HG03439 (cell line): ENCODE results near the gene TBC1D9B.
"Not testable (repeated sequence)": the region's sequence is repeated elsewhere in the genome, so short reads cannot be mapped to it uniquely, and the experiment has no call there.

Experiments
- ATAC-seq: cut with Tn5 transposase; IDR thresholded peaks from one replicate; pipeline ENCODE4 v1.9.1; 2021; ENCODE audit warnings: mild to moderate bottlenecking, moderate library complexity; ENCODE audit not compliant: unreplicated experiment

TBC1D9B gene

DNA sequence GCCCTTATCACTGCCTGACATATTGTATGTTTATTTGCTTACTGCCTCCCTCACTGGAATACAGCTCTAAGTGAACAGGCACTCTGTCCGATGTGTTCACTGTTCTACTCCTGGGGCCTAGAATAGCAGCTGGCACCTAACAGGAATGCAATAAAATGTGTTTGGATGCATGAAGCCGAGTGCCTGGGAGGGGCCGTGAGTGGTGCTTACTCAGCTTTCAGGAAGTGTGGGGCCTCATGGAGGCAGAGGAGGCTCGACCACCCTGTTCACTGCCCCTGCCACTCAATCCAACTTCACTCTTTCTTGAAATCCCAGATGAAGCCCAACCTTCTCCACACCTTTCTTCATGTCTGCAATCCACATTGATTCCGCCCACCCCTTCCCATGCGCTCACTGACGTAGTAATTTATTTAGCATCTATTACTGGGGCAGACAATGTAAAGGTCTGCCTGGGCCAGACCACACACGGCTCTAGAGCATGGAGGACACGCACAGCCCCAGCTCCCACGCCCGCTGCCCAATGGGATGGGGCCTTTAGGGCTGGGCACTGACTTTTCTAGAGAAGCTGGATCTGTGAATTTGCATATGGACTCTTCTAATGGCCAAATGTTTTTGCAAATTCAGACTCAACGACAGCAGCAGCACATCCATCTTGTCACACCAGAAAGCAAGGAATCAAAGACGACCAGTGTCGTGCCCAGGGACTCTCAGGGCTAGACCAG is 21.3 kb downstream of the TBC1D9B start:
- no peak for ATAC-seq

DNA sequence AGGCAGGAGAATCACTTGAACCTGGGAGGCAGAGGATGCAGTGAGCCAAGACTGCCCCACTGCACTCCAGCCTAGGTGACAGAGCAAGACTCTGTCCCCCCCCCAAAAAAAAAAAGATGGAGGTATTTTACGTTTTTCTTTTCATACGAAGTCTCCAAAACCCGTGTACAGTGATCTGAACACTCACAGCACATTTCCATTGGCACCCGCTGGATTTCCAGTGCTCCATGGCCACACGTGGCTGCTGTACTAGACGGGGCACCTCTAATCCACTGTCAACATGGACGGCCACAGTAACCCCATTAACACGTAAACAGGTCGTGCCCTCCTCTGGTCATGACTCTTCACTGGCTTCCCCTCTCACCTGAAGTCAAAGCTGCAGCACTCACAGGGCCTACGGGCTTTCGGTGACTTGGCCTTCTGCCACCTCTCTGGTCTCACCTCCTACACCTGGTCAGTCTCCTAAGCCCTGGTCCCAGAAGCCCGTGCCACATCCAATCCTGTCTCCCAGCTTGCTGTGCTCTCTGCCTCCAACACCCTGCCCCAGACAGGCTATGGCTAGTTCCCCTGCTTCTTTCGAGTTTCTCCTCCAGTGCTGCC is 22.1 kb downstream of the TBC1D9B start:
- ATAC-seq: no peak

DNA sequence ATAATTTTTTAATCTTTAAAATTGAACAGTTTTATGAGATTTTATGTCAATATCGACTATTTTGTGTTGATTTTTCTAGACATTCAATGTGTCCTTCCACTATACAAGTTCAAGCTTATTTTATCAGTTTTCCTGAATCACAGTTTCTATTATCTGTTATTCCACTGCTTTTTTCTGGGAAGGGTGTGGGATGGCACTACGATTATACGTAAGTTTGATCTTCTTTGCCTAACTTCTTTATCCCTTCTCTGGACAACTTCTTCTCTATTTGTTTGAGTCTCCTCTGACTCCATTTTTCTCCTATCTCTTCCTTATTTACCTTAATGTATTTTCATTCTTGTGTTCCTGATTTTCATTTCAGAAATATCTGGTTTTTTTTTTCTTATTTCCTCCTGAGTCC is 24.5 kb downstream of the TBC1D9B start:
- no peak for ATAC-seq

DNA sequence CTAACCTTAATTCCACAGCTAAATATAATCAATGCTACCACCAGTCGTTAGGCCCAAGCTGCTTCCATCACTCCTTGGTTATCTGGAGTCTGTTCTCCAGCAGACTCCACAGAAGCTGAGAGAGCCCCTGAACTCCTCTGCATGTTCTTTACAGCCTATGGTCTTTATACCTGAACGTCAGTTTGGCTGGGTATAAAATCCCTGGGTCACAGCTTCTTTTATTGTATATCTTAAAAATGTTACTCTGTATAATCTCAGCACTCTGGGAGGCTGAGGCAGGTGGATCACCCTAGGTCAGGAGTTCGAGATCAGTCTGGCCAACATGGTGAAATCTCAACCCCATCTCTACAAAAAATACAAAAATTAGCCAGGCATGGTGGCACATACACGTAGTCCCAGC is 25.4 kb downstream of the TBC1D9B start:
- ATAC-seq: no peak

DNA sequence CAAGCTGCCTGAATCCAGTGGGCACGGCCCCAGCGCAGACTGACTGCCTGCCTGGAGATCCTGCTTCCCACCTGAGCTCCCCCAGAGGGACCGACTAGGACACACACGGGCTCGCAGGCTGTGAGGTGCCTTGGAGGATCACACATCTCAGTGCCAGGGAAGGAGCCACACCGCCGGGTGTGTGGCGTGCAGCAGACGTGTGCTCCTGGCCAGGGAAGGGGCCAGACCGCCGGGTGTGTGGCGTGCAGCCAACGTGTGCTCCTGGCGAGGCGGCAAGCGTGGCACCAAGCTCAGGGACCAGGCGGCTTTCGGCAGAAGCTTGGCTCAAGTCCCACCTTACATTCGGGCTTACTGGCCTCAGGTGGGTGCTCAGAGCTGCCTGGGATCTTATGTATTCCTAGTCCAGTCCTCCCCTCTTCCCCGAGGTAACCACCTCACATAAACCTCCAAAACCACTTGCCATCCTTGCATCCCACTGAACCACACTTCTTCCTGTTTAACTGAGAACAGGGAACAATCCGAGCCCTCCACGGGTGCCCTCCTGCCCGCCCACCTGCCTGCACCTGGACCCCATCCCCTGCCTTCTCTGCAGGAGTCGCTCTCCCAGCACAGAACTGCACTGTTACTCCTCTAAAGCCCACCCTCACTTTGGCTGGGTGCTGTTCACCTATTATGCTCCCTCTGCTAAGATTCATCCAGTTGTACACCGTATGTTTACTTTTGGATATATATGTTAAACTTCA is 26.7 kb downstream of the TBC1D9B start:
- ATAC-seq: no peak

DNA sequence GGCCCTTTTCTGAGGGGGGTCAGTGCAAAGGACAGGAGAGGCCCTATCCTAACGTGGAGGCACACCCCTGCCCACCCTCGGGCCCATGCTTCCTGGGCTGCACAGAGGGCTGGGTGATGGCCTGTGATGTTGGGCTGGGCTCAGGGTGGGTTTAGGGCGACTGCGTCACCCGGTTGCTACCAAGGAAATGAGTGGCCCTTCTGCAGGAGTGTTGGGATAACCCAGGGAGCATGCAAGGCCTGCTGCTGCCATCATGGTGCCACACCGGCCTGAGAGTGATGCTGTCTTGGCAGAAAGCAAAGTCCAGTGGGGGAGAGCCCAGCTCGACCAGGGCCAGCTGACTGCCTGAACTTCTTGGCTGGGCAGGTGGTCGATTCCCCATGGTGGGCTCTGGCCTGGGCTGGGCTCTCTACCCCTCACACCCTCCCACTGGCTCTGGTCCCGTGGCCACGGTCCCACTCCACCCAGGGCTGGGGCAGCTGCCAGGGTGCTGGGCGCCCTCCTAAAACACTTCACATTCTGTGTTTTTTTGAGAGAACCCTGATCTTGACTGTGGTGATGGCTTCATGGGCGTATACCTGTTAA is 27.5 kb downstream of the TBC1D9B start:
- ATAC-seq: no peak

DNA sequence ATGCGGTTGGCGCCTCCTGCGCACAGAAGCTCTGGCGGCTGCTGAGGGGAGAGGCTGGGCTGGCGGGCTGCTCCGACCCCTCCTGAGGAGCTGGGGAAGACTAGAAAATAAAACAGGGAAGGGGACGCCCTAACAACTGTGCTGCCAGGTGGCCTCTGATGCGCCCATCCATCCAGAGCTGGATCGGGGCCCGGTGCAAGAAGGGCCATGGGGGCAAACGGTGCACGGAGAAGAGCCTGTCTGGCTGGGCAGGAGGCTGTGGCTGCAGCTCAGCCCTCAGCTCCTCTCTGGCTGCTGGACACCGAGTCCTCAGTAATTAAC is 28.0 kb downstream of the TBC1D9B start:
- no peak for ATAC-seq

DNA sequence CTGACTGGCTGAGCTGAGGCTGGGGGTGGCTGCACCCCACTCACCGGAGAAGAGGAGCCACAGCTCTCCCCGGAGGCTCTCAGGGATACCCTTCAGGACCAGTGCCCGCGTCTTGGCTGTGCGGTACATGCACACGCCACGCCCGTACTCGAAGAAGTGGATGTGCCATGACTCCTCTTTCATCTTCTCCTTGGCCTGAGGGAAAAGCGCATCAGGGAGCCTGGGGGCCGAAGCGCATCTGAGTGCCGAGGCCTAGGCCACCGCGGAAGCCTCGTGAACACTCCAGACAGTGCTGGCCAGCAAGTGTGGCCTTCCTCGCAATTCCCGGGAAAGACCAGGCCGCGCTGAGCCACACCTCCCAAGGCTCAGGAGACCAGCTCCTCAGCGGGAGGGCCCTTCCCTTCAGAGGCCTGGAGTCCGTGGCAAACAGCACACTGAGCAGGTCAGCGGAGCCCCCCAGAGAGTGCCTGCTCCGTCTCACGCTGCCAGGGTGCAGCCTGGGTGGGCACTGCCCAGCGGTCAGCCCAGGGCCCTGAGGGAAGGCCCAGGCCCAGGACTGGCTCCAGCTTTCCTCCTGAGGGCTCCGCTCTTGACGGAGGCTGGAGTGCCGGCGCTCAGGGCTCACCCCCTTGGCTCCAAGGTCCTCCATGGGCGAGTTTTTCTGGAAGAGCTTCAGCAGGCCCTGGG is 28.6 kb downstream of the TBC1D9B start:
- no peak for ATAC-seq

DNA sequence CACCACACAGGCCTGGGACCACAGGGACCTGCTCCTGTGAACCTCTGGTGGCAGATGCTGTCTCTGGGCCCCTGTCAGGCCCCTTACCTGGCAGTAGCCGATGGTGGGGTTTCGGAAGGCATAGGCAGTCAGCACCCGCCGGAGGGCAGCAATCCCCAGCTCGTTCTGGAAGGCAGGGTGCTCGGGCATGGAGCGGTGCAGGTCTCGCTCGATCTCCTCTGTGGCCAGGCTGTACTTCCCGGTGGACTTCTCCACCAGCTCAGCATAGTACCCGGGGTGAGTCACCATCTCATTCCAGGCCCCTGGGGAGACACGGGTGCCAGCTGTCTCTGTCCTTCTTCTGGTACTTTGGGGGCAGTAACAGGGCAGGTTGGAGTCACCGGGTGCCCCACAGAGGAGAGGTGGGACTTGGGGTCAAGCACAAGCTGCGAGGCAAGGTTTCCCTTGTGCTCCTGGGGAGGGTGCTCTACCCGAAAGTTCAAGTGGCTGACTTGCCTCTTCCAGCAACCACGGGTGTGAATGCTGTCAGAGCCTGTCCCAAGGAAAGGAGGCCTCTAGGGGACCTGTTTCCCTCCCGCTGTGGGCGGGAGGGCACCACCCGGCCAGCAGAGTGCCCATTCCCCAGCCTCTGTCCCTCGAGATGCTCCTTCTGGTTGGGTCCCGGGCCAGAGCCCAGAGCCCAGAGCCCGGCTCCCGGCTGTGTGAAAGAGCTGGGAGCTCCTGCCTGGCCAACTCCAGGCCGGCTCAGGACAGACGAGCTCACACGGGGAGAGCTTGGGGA is 29.3 kb downstream of the TBC1D9B start:
- ATAC-seq: no peak

DNA sequence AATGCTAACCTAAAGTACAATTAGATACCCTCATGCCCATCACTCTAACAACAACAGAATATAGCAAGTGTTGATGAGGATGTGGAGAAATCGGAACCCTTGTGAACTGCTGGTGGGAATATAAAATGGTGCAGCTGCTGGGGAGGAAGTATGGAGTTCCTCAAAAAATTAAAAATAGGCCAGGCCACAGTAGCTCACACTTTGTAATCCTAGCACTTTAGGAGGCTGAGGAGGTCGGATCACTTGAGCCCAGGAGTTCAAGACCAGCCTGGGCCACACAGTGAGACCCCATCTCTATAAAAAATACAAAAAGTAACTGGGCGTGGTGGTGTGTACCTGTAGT is 31.1 kb downstream of the TBC1D9B start:
- no peak for ATAC-seq

DNA sequence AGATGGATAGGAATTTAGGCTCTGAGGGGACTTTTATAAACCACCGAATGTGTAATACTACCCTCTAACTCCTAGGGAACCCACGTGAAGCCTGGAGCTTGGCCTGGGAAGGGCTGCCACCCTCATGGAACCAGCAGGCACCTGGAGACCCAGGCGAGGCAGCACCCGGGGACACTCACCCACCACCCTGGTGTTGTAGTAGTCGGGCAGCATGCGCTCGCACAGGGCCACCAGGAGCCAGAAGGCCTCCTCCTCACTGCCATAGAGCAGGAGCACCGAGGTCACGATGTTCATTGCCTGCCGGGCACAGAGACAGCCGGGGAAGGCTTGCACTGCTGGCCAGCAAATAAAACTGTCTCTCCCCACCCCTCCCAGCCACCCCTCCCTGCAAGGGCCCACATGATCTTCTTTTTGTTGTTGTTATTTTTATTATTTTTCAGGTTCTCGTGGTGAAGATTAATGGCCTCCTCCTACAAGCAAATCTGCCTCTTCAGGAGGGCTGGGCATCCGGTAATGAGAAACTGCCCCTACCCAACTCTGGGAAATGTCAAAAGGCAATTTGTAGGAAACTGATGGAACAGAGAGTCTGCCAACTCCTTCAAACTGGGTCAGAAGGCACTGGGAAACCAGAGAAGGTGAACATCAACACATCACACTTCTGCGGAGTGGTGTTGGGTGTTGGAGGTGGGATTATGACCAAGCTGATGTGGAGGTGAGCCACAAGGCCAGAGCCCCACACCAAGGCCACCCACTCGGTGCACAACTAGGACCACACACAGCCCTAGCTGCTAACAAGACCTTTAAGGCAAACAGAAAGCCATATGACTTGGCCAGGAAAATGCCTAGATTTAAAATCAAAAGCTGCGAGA is 31.7 kb downstream of the TBC1D9B start:
- no peak for ATAC-seq

DNA sequence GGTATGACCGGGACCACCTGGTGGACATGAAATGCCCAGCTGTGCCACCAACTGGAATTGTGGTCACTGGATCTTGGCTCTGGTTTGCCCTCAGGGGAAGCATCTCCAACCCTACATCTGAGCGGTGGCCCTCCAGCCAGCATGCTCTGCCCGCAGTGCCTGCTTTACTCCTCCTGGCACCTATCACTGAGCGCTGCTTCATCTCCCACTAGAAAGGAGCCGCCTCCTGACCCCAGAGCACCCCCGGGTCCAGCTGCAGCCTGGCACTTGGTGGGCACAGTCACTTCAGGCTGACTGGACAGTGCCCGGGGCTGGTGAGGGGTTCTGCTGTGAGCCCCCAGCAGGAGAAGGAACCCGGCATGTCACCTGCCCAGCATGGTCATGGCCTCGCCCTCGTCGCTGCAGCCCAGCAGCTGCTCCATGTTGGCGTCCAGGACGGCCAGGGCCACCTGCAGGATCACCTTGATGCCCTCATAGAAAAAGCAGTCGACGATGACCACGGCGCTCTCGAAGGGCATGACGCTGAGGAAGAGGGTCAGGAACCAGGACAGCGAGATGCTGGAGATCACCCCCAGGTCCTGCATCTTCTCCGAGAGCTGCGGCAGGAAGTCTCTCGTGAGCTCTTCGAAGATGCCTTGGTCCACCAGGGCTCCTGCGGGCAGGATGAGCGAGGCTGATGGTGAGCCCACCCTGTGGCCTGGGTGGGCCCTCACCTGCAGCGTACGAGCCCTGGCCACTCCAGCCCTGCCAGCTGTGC is 33.0 kb downstream of the TBC1D9B start:
- no peak for ATAC-seq

DNA sequence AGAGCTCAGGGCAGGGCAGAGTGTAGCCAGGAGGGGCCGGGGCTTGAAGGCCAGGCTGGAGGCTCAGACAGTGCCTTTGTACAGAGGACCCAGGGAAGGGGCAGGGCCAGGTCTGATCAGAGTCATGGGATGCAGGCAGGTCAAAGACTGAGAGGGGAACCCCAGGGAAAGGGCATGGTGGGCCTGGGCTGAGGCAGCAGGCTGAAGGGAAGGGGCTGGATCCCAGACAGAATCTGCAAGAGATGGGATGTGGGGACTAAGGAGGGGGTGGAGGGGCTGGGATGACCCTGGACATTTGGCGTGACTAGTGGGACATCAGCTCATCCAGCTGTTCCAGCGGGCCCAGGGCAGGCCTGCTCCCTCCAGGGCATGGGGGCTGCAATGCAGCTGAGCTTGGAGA is 33.6 kb downstream of the TBC1D9B start:
- ATAC-seq: no peak

DNA sequence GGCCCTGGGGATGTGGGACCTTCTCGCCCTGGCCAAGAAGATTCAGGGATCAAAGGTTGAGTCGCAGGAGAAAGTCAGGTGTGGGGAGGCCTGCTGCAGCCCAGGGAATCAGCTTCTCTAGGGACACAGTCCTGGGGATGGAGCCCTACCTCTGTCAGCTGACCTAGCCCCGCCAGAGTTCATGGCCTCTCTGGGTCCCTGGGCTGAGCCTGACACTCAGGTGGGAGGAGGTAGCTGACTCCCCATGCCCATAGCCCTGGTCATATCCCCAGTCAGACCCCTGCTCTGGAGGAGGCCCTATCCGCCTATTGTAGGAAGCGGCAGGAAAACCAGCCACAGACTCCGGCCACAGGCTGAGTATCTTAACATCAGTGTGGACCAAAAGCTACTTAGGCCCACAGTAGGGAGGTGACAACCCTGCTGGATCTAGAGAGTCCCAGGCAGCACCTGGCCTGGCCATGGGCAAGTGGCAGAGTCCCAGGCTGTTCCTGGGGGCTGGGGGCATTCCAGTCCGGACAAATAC is 34.0 kb downstream of the TBC1D9B start:
- ATAC-seq: no peak

DNA sequence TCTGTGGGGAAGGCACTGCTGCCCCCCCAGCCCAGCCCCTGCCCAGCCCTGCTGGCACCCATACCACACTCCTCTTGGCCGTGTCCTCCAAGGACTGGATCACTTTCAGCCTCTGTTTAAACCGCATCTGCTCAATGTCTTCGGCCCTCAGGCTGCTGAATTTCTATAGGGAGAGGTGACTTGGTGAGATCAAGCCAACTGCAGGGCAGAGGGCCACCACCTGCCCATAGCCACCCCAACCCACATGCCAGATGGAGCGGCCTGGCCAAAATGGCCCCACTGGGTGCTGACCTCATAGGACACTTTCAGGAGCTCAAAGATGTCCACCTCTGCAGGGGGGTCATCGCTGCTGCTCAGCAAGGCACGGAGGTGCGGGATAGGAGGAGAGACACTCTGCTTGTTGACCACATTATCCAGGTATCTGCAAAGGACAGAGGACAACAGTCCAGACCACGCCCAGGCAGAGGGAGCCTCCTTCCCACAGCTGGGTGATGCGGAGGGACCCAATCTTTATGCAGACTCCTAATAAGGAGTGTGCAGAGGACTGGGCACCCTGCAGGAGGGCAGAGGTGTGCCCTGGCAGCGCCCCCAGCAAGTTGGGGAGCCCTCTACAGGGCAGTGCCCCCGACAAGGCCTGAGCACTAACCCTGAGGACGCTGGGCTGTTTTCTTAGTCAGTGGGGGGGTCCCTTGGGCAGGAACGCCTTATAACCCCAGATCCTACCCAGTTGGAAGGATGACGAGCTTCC is 34.7 kb downstream of the TBC1D9B start:
- ATAC-seq: no peak

DNA sequence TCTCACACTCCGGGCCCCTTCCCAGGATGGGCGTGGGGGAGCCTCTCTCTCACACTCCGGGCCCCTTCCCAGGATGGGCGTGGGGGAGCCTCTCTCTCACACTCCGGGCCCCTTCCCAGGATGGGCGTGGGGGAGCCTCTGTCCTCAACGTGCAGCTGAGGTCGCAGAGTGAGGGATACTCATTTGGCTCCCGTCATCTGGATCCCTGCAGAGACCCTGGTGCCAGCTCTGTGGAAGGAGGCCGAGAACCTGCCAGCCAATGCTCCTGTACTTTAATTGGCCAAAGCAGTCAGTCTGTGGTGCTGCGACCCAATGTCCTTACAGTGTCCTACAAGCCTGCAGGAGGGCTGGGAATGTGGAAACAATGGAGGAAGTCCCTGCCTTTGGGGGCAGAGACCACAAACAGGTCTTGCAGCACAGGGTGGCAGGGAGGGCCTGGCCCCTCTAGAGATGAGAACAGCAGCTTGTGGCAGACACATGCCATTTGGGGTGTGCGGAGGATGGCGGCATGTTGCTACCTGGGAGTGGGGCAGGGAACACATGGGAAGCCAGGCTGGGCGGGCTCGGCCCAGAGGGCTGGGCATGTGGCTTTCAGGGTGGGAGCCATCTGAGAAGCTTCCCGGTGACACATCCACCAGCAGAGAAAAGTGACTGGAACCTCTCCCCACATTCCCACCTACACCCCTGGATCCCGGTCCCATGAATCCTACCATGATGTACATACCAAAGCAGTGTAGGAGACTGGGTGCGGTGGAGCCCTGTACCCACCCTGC is 35.5 kb downstream of the TBC1D9B start:
- no peak for ATAC-seq

DNA sequence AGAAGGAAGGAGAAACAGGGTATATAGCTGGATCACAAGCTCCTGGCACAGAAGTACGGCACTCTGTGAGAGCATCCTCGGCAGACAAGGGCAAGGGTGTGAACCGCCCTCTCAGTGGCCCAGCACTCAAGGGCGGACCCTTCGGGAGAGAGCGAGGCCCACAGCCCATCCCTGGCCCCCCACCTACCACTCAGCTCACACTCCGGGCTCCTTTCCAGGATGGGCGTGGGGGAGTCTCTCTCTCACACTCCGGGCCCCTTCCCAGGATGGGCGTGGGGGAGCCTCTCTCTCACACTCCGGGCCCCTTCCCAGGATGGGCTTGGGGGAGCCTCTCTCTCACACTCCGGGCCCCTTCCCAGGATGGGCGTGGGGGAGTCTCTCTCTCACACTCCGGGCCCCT is 36.2 kb downstream of the TBC1D9B start:
- ATAC-seq: not testable (repeated sequence)
